GM19240 (cell line): ENCODE results near the gene TTC34.
"Not testable (repeated sequence)": the region's sequence is repeated elsewhere in the genome, so short reads cannot be mapped to it uniquely, and the experiment has no call there.

ENCODE experiments used
- DNase-seq: peaks from one replicate; pipeline ENCODE4 v3.0.0; 2011; ENCODE audit warnings: low spot score; ENCODE audit not compliant: insufficient read length

TTC34 gene

GRCh38 chr1:2778220-2778592, 23.3 kb downstream of the TTC34 start:
- no peak for DNase-seq

GRCh38 chr1:2777424-2778219, 23.9 kb downstream of the TTC34 start:
- no peak for DNase-seq

DNA sequence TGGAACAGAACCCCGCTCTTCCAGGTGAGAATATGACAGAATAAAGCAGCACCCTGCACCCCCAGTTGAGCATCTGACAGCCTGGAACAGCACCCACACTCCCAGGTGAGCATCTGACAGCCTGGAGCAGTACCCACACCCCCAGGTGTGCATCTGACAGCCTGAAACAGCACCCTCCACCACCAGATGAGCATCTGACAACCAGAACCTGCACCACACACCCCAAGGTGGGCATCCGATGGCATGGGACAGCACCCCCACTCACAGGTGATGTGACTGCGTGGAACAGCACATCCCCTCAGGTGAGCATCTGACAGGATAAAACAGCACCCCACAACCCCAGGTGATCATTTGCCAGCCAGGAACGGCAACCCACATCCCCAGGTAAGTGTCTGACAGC, 26.2 kb downstream of the TTC34 start:
- not testable (repeated sequence) for DNase-seq

DNA sequence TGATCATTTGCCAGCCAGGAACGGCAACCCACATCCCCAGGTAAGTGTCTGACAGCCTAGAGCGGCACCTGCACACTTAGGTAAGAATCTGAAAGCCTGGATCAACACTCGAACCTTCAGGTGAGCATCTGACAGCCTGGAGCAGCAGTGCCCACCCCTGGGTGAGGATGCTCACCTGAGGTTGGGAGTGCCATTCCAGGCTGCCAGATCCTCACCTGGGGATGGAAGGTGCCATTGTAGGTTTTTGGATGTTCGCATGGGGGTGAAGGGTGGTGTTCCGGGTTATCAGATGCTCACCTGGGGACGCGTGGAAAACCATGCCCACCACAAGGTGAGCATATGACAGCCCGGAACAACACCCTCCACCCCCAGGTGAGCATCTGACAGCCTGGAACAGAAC, 33.4 kb downstream of the TTC34 start:
- not testable (repeated sequence) for DNase-seq

DNA sequence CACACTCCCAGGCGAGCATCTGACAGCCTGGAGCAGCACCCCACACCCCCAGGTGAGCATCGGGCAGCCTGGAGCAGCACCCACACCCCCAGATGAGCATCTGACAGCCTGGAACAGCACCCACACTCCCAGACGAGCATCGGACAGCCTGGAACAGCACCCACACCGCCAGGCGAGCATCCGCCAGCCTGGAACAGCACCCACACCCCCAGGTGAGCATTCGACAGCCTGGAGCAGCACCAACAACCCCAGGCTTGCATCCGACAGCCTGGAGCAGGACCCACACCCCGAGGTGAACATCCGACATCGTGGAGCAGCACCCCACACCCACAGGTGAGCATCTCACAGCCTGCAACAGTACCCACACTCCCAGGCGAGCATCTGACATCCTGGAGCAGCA, 42.1 kb downstream of the TTC34 start:
- DNase-seq = not testable (repeated sequence)

GRCh38 chr1:2757519-2757918, 44.0 kb downstream of the TTC34 start:
- not testable (repeated sequence) for DNase-seq

- not testable (repeated sequence) for DNase-seq
Observed at GRCh38 chr1:2755426-2755825, 46.1 kb downstream of the TTC34 start.

- DNase-seq = not testable (repeated sequence)
Observed at GRCh38 chr1:2754597-2754996, 46.9 kb downstream of the TTC34 start.

DNA sequence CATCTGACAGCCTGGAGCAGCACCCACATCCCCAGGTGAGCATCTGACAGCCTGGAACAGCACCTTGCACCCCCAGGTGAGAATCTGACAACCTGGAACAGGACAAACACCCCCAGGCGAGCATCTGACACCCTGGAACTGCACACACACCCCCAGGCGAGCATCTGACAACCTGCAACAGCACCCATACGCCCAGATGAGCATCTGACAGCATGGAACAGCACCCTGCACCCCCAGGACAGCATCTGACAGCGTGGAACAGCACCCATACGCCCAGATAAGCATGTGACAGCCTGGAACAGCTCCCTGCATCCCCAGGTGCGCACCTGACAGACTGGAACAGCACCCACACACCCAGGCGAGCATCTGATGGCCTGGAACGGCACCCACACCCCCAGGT, 49.0 kb downstream of the TTC34 start:
- DNase-seq = not testable (repeated sequence)

DNA sequence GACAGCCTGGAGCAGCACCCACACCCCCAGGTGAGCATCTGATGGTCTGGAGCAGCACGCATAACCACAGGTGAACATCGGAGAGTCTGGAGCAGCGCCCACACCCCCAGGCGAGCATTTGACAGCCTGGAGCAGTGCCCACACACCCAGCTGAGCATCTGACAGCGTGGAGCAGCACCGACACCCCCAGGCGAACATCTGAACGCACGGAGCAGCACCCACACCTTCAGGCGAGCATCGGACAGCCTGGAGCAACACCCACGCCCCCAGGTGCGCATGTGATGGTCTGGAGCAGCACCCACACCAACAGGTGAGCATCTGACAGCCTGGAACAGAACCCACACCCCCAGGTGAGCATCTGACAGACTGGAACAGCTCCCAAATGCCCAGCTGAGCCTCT, 49.6 kb downstream of the TTC34 start:
- DNase-seq = not testable (repeated sequence)

DNA sequence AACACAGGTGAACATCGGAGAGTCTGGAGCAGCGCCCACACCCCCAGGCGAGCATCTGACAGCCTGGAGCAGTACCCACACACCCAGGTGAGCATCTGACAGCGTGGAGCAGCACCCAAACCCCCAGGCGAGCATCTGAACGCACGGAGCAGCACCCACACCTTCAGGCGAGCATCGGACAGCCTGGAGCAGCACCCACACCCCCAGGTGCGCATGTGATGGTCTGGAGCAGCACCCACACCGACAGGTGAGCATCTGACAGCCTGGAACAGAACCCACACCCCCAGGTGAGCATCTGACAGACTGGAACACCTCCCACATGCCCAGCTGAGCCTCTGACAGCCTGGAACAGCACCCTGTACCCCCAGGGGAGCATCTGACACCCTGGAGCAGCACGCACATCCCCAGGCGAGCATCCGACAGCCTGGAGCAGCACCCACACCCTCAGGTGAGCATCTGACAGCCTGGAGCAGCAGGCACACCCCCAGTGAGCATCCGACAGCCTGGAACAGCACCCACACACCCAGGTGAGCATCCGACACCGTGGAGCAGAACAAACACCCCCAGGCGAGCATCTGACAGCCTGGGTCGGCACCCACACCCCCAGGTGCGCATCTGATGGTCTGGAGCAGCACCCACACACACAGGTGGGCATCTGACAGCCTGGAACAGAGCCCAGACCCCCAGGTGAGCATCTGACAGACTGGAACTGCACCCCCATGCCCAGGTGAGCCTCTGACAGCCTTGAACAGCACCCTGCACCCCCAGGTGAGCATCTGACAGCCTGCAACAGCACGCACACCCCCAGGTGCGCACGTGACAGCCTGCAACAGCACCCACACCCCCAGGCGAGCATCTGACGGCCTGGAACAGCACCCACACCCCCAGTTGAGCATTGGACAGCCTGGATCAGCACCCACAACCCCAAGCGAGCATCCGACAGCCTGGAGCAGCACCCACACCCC, 50.4 kb downstream of the TTC34 start:
- DNase-seq = not testable (repeated sequence)

GRCh38 chr1:2750041-2750680, 51.3 kb downstream of the TTC34 start:
- not testable (repeated sequence) for DNase-seq

- DNase-seq = not testable (repeated sequence)
Observed at GRCh38 chr1:2748626-2749025, 52.9 kb downstream of the TTC34 start.

GRCh38 chr1:2694796-2695195, 106.7 kb downstream of the TTC34 start:
- DNase-seq = not testable (repeated sequence)

GRCh38 chr1:2690180-2690579, 111.3 kb downstream of the TTC34 start:
- not testable (repeated sequence) for DNase-seq

DNA sequence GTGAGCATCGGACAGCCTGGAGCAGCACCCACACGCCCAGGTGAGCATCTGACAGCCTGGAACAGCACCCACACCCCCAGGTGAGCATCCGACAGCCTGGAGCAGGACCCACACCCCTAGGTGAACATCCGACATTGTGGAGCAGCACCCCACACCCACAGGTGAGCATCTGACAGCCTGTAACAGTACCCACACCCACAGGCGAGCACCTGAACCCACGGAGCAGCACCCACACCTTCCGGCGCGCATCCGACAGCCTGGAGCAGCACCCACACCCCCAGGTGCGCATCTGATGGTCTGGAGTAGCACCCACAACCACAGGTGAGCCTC, 113.2 kb downstream of the TTC34 start:
- not testable (repeated sequence) for DNase-seq

DNA sequence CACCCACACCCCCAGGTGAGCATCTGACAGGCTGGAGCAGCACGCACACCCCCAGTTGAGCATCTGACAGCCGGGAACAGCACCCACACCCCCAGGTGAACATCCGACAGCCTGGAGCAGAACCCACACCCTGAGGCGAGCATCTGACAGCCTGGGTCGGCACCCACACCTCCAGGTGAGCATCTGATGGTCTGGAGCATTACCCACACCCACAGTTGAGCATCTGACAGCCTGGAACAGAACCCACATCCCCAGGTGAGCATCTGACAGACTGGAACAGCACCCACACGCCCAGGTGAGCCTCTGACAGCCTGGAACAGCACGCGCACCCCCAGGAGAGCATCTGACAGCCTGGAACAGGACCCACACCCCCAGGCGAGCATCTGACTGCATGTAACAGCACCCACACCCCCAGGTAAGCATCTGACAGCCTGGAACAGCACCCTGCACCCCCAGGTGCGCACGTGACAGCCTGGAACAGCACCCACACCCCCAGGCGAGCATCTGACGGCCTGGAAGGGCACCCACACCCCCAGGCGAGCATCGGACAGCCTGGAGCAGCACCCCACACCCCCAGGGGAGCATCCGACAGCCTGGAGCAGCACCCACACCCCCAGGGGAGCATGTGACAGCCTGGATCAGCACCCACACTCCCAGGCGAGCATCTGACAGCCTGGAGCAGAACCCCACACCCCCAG, 113.7 kb downstream of the TTC34 start:
- not testable (repeated sequence) for DNase-seq

- DNase-seq = not testable (repeated sequence)
Observed at GRCh38 chr1:2687174-2687591, 114.3 kb downstream of the TTC34 start.

- not testable (repeated sequence) for DNase-seq
Observed at GRCh38 chr1:2686091-2686863, 115.2 kb downstream of the TTC34 start.

GRCh38 chr1:2685671-2686070, 115.8 kb downstream of the TTC34 start:
- DNase-seq = not testable (repeated sequence)
